Measurements from ENCODE around the gene PPP1R3E. TPM values are rescaled to one million over a fixed set of nuclear protein-coding genes. Genes with fewer than 3 reads are reported as not detected.

The PPP1R3E gene
- total RNA-seq, 1 experiment from 2014 or later: 3.9 TPM

GRCh38 chr14:23345987-23346692 lies 43.5 kb upstream of the PPP1R3E start:
- no peak overlapping the region for H3T11ph ChIP-seq (ENCODE audit: low read length)
- no peak overlapping the region for H3K23ac ChIP-seq (ENCODE audit: insufficient read length, low read depth, low read length)
- H3K9me3 Mint-ChIP-seq: peaks cover 5 to 8% of the 10 kb centered on the region in 2 experiments; a peak in 3 of 5 replicates
- H3K4me1 Mint-ChIP-seq: peaks cover 20% of the 10 kb centered on the region in 2 experiments
- WGBS (ENCODE audit: extremely low coverage, insufficient read length, low lambda C conversion rate): no CpG with 5 or more reads among the region's 13 CpGs
- H3K23me2 ChIP-seq (ENCODE audit: insufficient read length, low read depth, low read length, poor library complexity, severe bottlenecking): no peaks in the 10 kb centered on the region
- no peak overlapping the region for H4K5ac ChIP-seq (ENCODE audit: insufficient read length, low read depth, low read length)
- no peaks in the 10 kb centered on the region for H4K20me1 ChIP-seq (ENCODE audit: control insufficient read depth, insufficient read depth, insufficient read length)
- H2BK15ac ChIP-seq (ENCODE audit: low read depth, low read length): no peak overlapping the region
- no peaks in the 10 kb centered on the region for H3K9me3 ChIP-seq (ENCODE audit: control insufficient read depth, low read depth, low read length)
- H2AK5ac ChIP-seq (ENCODE audit: insufficient read length, low read length): no peak overlapping the region
- H4K8ac ChIP-seq (replicated peaks; ENCODE audit: insufficient read length, low read depth, low read length): no peak overlapping the region
- H3K4me1 ChIP-seq (ENCODE audit: insufficient read depth, low read length): no peaks in the 10 kb centered on the region; the same call in 1 of the 2 replicates
- no peak overlapping the region for H3K56ac ChIP-seq (ENCODE audit: insufficient read length, low read depth, low read length)
- H3K36me3 Mint-ChIP-seq (ENCODE audit: insufficient read depth in 1 of 3, low read depth in 3 of 3): peaks cover 13 to 23% (median 20%) of the 10 kb centered on the region in 3 experiments
- H3K79me2 ChIP-seq (ENCODE audit: insufficient read depth, low read length): no peaks in the 10 kb centered on the region
- no peak overlapping the region for H2BK12ac ChIP-seq (ENCODE audit: insufficient read length, low read depth, low read length)
- DNase-seq: peak; percentile 48
- H3K18ac ChIP-seq (ENCODE audit: insufficient read length, low read depth, low read length): no peak overlapping the region
- H3K4ac ChIP-seq (ENCODE audit: low read depth, low read length): no peak overlapping the region
- no peak overlapping the region for H2BK20ac ChIP-seq (ENCODE audit: low read depth, low read length, poor library complexity, severe bottlenecking)
- peaks cover 10% of the 10 kb centered on the region for H3K27me3 Mint-ChIP-seq (ENCODE audit: low read depth)
- H2BK5ac ChIP-seq (ENCODE audit: insufficient read length, low read length): no peak overlapping the region
- H3K14ac ChIP-seq (ENCODE audit: insufficient read depth, low read length): no peak overlapping the region
- H3K27ac Mint-ChIP-seq: peak overlapping the region in 2 of 3 experiments; percentile 17 to 27; a peak in 3 of 7 replicates
- no peak overlapping the region; a peak in 2 of 5 replicates for H3K4me3 Mint-ChIP-seq
- H3K4me2 ChIP-seq (ENCODE audit: insufficient read depth, insufficient read length, low read length): no peak overlapping the region
- no peak overlapping the region for H3K9ac ChIP-seq (ENCODE audit: extremely low read depth, insufficient read length, low read length)
- H3K27ac ChIP-seq (ENCODE audit: insufficient read length, low read depth, low read length): no peak overlapping the region
- peak; percentile 29; the same call in 2 of the 3 replicates for TF ChIP-seq CTCF (conservative IDR thresholded peaks at IDR 0.05)
- H3K27me3 ChIP-seq (ENCODE audit: insufficient read depth, low read length): no peaks in the 10 kb centered on the region
- H3K79me1 ChIP-seq (ENCODE audit: insufficient read depth, low read depth, low read length, poor library complexity, severe bottlenecking): no peaks in the 10 kb centered on the region
- no peak overlapping the region for H2BK120ac ChIP-seq (ENCODE audit: low read depth, low read length, poor library complexity, severe bottlenecking)
- no peak overlapping the region for H2AFZ ChIP-seq (ENCODE audit: low read length)
- no peak overlapping the region for H4K91ac ChIP-seq (ENCODE audit: insufficient read length, low read depth, low read length)

All from H9 (cell line).